Memory B cell (primary cell): ENCODE results near the gene COG7.

ENCODE experiments used
- ATAC-seq: fragments of 150-1000 bp; cut with Tn5 transposase; 2 replicates; pipeline ENCODE4 v1.10.0; 2021; ENCODE audit warnings: low read depth, mild to moderate bottlenecking, moderate library complexity
- DNase-seq, 2 donors: peaks; one replicate each; pipeline ENCODE4 v3.0.0; 2022; ENCODE audit warnings: low spot score in 2 of 2
- H3K27ac Mint-ChIP-seq: one replicate; pipeline ENCODE4 v1.8.0; 2022; ENCODE audit warnings: mild to moderate bottlenecking, moderate library complexity, mixed read lengths
- H3K27me3 Mint-ChIP-seq: one replicate; pipeline ENCODE4 v1.8.0; 2022; ENCODE audit warnings: mixed read lengths
- H3K36me3 Mint-ChIP-seq: one replicate; pipeline ENCODE4 v1.8.0; 2022; ENCODE audit warnings: mild to moderate bottlenecking, mixed read lengths
- H3K4me1 Mint-ChIP-seq: one replicate; pipeline ENCODE4 v1.8.0; 2022; ENCODE audit warnings: mixed read lengths
- H3K4me3 Mint-ChIP-seq: one replicate; pipeline ENCODE4 v1.8.0; 2022; ENCODE audit warnings: mild to moderate bottlenecking, moderate library complexity, mixed read lengths
- H3K9me3 Mint-ChIP-seq: one replicate; pipeline ENCODE4 v1.8.0; 2022; ENCODE audit warnings: mixed read lengths

Gene COG7

GRCh38 chr16:23452572-23453337, at the start of gene COG7:
COG7 (minus strand) TSS chr16:23453189; CDS start chr16:23452994, 195 bp downstream.
- Mint-ChIP-seq H3K9me3 (no peaks in the 10 kb centered on the region), H3K4me1 (peaks cover 9% of the 10 kb centered on the region), H3K4me3 (peak within 1 kb of the TSS; percentile 97), H3K27ac (peak within 1 kb of the TSS; percentile 83), H3K27me3 (no peaks in the 10 kb centered on the region), H3K36me3 (peaks cover 2% of the 10 kb centered on the region)
- ATAC-seq, result peak; percentile 96
- DNase-seq, result peak; percentile 81 to 86

GRCh38 chr16:23502466-23502865, 49.5 kb upstream of the COG7 start:
- Mint-ChIP-seq H3K4me1 (peaks cover 60% of the 10 kb centered on the region), H3K4me3 (no peak overlapping the region), H3K27ac (peak overlapping the region; percentile 69), H3K9me3 (no peaks in the 10 kb centered on the region), H3K27me3 (no peaks in the 10 kb centered on the region), H3K36me3 (peaks cover 8% of the 10 kb centered on the region)
- DNase-seq (no peak), ATAC-seq (no peak)

GRCh38 chr16:23501291-23501690, 48.3 kb upstream of the COG7 start:
- peak overlapping the region; percentile 78 for H3K27ac Mint-ChIP-seq
- no peaks in the 10 kb centered on the region for H3K9me3 Mint-ChIP-seq
- ATAC-seq (no peak), DNase-seq (no peak)
- H3K4me1 Mint-ChIP-seq, result peaks cover 61% of the 10 kb centered on the region
- H3K27me3 Mint-ChIP-seq, result no peaks in the 10 kb centered on the region
- peaks cover 10% of the 10 kb centered on the region for H3K36me3 Mint-ChIP-seq
- peak overlapping the region; percentile 8 for H3K4me3 Mint-ChIP-seq

GRCh38 chr16:23500862-23501225, 47.9 kb upstream of the COG7 start:
- Mint-ChIP-seq H3K36me3 (peaks cover 10% of the 10 kb centered on the region), H3K27ac (peak overlapping the region; percentile 78), H3K4me3 (no peak overlapping the region), H3K9me3 (no peaks in the 10 kb centered on the region), H3K27me3 (no peaks in the 10 kb centered on the region), H3K4me1 (peaks cover 58% of the 10 kb centered on the region)
- ATAC-seq, result no peak
- DNase-seq, result no peak

- Mint-ChIP-seq H3K4me1 (peaks cover 54% of the 10 kb centered on the region), H3K4me3 (peak overlapping the region; percentile 68), H3K9me3 (no peaks in the 10 kb centered on the region), H3K27ac (peak overlapping the region; percentile 79), H3K27me3 (no peaks in the 10 kb centered on the region), H3K36me3 (peaks cover 10% of the 10 kb centered on the region)
- DNase-seq (no peak), ATAC-seq (no peak)
Observed at GRCh38 chr16:23500212-23500861, 47.3 kb upstream of the COG7 start.

- H3K4me3 Mint-ChIP-seq, result peak overlapping the region; percentile 68
- no peaks in the 10 kb centered on the region for H3K9me3 Mint-ChIP-seq
- peak overlapping the region; percentile 79 for H3K27ac Mint-ChIP-seq
- peaks cover 50% of the 10 kb centered on the region for H3K4me1 Mint-ChIP-seq
- peak; percentile 41 for ATAC-seq
- DNase-seq, result no peak
- H3K27me3 Mint-ChIP-seq, result no peaks in the 10 kb centered on the region
- peaks cover 10% of the 10 kb centered on the region for H3K36me3 Mint-ChIP-seq
Observed at GRCh38 chr16:23499801-23500200, 46.8 kb upstream of the COG7 start.

GRCh38 chr16:23498863-23499262, 45.9 kb upstream of the COG7 start:
- DNase-seq (no peak), ATAC-seq (no peak)
- Mint-ChIP-seq H3K4me3 (peak overlapping the region; percentile 18), H3K27me3 (no peaks in the 10 kb centered on the region), H3K9me3 (no peaks in the 10 kb centered on the region), H3K4me1 (peaks cover 46% of the 10 kb centered on the region), H3K36me3 (peaks cover 10% of the 10 kb centered on the region), H3K27ac (peak overlapping the region; percentile 77)

- Mint-ChIP-seq H3K27me3 (no peaks in the 10 kb centered on the region), H3K9me3 (no peaks in the 10 kb centered on the region), H3K4me1 (peaks cover 43% of the 10 kb centered on the region), H3K4me3 (peak overlapping the region; percentile 59), H3K36me3 (peaks cover 14% of the 10 kb centered on the region), H3K27ac (peak overlapping the region; percentile 86)
- no peak for ATAC-seq
- no peak for DNase-seq
Observed at GRCh38 chr16:23497543-23497868, 44.5 kb upstream of the COG7 start.

GRCh38 chr16:23496821-23497542, 44.0 kb upstream of the COG7 start:
- H3K4me3 Mint-ChIP-seq, result peak overlapping the region; percentile 59
- DNase-seq (no peak), ATAC-seq (peak; percentile 87)
- peak overlapping the region; percentile 86 for H3K27ac Mint-ChIP-seq
- peaks cover 37% of the 10 kb centered on the region for H3K4me1 Mint-ChIP-seq
- no peaks in the 10 kb centered on the region for H3K9me3 Mint-ChIP-seq
- H3K27me3 Mint-ChIP-seq, result no peaks in the 10 kb centered on the region
- H3K36me3 Mint-ChIP-seq, result peaks cover 18% of the 10 kb centered on the region

- peaks cover 26% of the 10 kb centered on the region for H3K4me1 Mint-ChIP-seq
- DNase-seq (no peak), ATAC-seq (no peak)
- peaks cover 27% of the 10 kb centered on the region for H3K36me3 Mint-ChIP-seq
- no peaks in the 10 kb centered on the region for H3K27me3 Mint-ChIP-seq
- H3K9me3 Mint-ChIP-seq, result no peaks in the 10 kb centered on the region
- no peak overlapping the region for H3K27ac Mint-ChIP-seq
- no peak overlapping the region for H3K4me3 Mint-ChIP-seq
Observed at GRCh38 chr16:23495671-23496070, 42.7 kb upstream of the COG7 start.

GRCh38 chr16:23494188-23494587, 41.2 kb upstream of the COG7 start:
- Mint-ChIP-seq H3K27me3 (no peaks in the 10 kb centered on the region), H3K27ac (no peak overlapping the region), H3K4me3 (no peak overlapping the region), H3K9me3 (no peaks in the 10 kb centered on the region), H3K36me3 (peaks cover 32% of the 10 kb centered on the region), H3K4me1 (peaks cover 16% of the 10 kb centered on the region)
- ATAC-seq (no peak), DNase-seq (no peak)

GRCh38 chr16:23491490-23492391, 38.8 kb upstream of the COG7 start:
- no peaks in the 10 kb centered on the region for H3K9me3 Mint-ChIP-seq
- H3K4me3 Mint-ChIP-seq, result no peak overlapping the region
- no peaks in the 10 kb centered on the region for H3K27me3 Mint-ChIP-seq
- H3K27ac Mint-ChIP-seq, result no peak overlapping the region
- H3K36me3 Mint-ChIP-seq, result peaks cover 28% of the 10 kb centered on the region
- H3K4me1 Mint-ChIP-seq, result peaks cover 3% of the 10 kb centered on the region
- ATAC-seq, result no peak
- DNase-seq, result no peak

GRCh38 chr16:23486480-23486879, 33.5 kb upstream of the COG7 start:
- H3K4me3 Mint-ChIP-seq, result no peak overlapping the region
- H3K27ac Mint-ChIP-seq, result no peak overlapping the region
- peaks cover 39% of the 10 kb centered on the region for H3K36me3 Mint-ChIP-seq
- no peak for ATAC-seq
- no peak for DNase-seq
- peaks cover 2% of the 10 kb centered on the region for H3K4me1 Mint-ChIP-seq
- no peaks in the 10 kb centered on the region for H3K27me3 Mint-ChIP-seq
- H3K9me3 Mint-ChIP-seq, result no peaks in the 10 kb centered on the region
